Measurements from ENCODE around the gene NYAP2.

The NYAP2 gene

DNA sequence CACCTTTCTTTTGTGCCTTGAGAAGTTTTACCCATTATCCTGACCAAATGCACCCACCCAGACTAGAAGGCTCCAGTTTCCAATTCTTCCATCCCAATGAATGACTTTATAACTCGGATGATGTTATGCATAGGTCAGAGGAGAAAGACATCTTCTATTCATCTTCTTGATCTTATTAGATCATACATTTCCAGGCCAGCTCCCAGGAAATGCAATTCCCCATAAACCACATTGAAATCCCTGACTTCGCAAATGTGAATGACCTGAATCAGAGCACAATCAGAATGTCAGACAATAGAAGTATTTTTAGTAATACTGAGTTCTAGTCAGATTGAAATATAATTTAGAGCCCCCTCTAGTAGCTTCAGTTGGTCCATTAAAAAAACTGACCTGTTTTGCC lies 62.9 kb downstream of the NYAP2 start:
- no peak overlapping the region for H2AK5ac ChIP-seq (ENCODE audit: low read length)
- no peak for DNase-seq
- H4K12ac ChIP-seq (ENCODE audit: low read depth, low read length) = no peak overlapping the region
- no peak overlapping the region for H3K18ac ChIP-seq (ENCODE audit: low read length)
- peaks cover 6% of the 10 kb centered on the region for H3K79me1 ChIP-seq (ENCODE audit: low read length)
- H3K4ac ChIP-seq (ENCODE audit: low read depth, low read length) = no peak overlapping the region
- no peak overlapping the region for H3K27ac ChIP-seq (ENCODE audit: low read depth, low read length)
- H3K4me2 ChIP-seq (ENCODE audit: low read length) = no peak overlapping the region
- no peak overlapping the region for H2BK12ac ChIP-seq (ENCODE audit: low read length)
- WGBS (ENCODE audit: extremely low coverage, insufficient coverage, insufficient read length) = no CpG with 5 or more reads among the region's 2 CpGs
- H2BK5ac ChIP-seq (ENCODE audit: low read depth, low read length, poor library complexity) = no peak overlapping the region
- H3K9me3 ChIP-seq (ENCODE audit: insufficient read depth, low read depth, low read length) = no peaks in the 10 kb centered on the region
- no peak overlapping the region for H4K91ac ChIP-seq (ENCODE audit: low read depth, low read length)
- H3K79me2 ChIP-seq (ENCODE audit: control insufficient read depth, insufficient read depth, low read length, poor library complexity) = peaks cover 1% of the 10 kb centered on the region
- H3K4me3 ChIP-seq (ENCODE audit: low read depth, low read length) = no peak overlapping the region
- no peak overlapping the region for H2BK120ac ChIP-seq (ENCODE audit: insufficient read depth, low read length, poor library complexity)
- H3K4me1 ChIP-seq (ENCODE audit: control insufficient read depth in 1 of 2, insufficient read depth in 2 of 2, low read length in 2 of 2) = peaks cover 6 to 7% of the 10 kb centered on the region in 2 experiments
- H3K14ac ChIP-seq (ENCODE audit: low read length) = no peak overlapping the region
- no peak overlapping the region for H4K8ac ChIP-seq (ENCODE audit: low read depth, low read length)
- H3K27me3 ChIP-seq (ENCODE audit: insufficient read depth, low read length) = no peaks in the 10 kb centered on the region
- H2AFZ ChIP-seq (ENCODE audit: insufficient read depth, low read length, poor library complexity) = no peak overlapping the region
- no peaks in the 10 kb centered on the region for H3K36me3 ChIP-seq (ENCODE audit: control insufficient read depth in 1 of 2, insufficient read depth in 2 of 2, low read length in 2 of 2)
- no peak overlapping the region for H3K23ac ChIP-seq (ENCODE audit: low read length)
- H3K9ac ChIP-seq (ENCODE audit: low read length) = no peak overlapping the region

DNA sequence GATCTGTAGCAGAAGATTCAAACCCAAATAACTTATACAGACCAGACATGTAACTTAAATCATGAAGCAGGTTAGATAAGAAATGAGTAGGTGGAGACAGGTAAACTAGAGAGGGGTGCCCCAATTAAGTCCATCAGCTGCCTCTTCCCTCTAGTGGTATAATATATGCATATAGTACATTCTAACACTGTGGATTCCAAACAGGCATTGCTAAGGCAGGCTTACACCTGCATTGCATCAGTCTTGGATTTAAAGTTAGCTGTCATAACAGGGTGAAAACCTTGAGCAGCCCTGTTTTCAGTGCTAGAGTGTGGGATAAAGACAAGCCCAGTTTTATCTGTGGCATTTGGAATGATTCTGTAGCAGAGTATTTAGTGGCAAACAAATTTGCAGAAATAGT lies 63.4 kb downstream of the NYAP2 start:
- H4K8ac ChIP-seq (ENCODE audit: low read depth, low read length) = no peak overlapping the region
- DNase-seq = no peak
- H3K4ac ChIP-seq (ENCODE audit: low read depth, low read length) = no peak overlapping the region
- no peaks in the 10 kb centered on the region for H3K36me3 ChIP-seq (ENCODE audit: control insufficient read depth in 1 of 2, insufficient read depth in 2 of 2, low read length in 2 of 2)
- no peak overlapping the region for H3K27ac ChIP-seq (ENCODE audit: low read depth, low read length)
- no peak overlapping the region for H4K12ac ChIP-seq (ENCODE audit: low read depth, low read length)
- H3K4me2 ChIP-seq (ENCODE audit: low read length) = no peak overlapping the region
- H2AFZ ChIP-seq (ENCODE audit: insufficient read depth, low read length, poor library complexity) = no peak overlapping the region
- H3K18ac ChIP-seq (ENCODE audit: low read length) = no peak overlapping the region
- no peak overlapping the region for H2BK12ac ChIP-seq (ENCODE audit: low read length)
- H2AK5ac ChIP-seq (ENCODE audit: low read length) = no peak overlapping the region
- H4K91ac ChIP-seq (ENCODE audit: low read depth, low read length) = no peak overlapping the region
- no peak overlapping the region for H2BK5ac ChIP-seq (ENCODE audit: low read depth, low read length, poor library complexity)
- peaks cover 6% of the 10 kb centered on the region for H3K79me1 ChIP-seq (ENCODE audit: low read length)
- no peak overlapping the region for H2BK120ac ChIP-seq (ENCODE audit: insufficient read depth, low read length, poor library complexity)
- no peak overlapping the region for H3K14ac ChIP-seq (ENCODE audit: low read length)
- no peak overlapping the region for H3K4me3 ChIP-seq (ENCODE audit: low read depth, low read length)
- peaks cover 6 to 7% of the 10 kb centered on the region in 2 experiments for H3K4me1 ChIP-seq (ENCODE audit: control insufficient read depth in 1 of 2, insufficient read depth in 2 of 2, low read length in 2 of 2)
- H3K9ac ChIP-seq (ENCODE audit: low read length) = no peak overlapping the region
- peaks cover 1% of the 10 kb centered on the region for H3K79me2 ChIP-seq (ENCODE audit: control insufficient read depth, insufficient read depth, low read length, poor library complexity)
- no peak overlapping the region for H3K23ac ChIP-seq (ENCODE audit: low read length)
- H3K9me3 ChIP-seq (ENCODE audit: insufficient read depth, low read depth, low read length) = no peaks in the 10 kb centered on the region
- H3K27me3 ChIP-seq (ENCODE audit: insufficient read depth, low read length) = no peaks in the 10 kb centered on the region

DNA sequence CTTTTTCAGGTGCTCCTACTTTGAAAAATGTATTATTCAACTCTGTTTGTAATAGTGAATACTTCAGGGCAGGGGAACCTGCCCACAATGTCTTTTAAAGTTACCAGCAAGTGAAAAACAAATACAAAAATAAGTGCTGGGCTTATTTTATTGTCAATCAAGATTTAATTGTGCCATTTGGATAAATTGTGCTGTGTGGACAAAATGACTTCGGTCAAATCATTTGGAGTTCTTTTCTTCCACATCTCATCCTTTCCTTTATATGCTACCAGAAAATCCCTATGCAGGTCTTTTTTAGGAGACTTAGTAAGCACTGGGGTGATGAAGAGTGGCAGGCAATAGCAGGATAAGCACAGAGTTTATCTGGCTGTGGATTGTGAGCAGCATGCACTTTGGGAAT lies 63.9 kb downstream of the NYAP2 start:
- Histone ChIP-seq H3K79me2 (ENCODE audit: control insufficient read depth, insufficient read depth, low read length, poor library complexity) (peaks cover 1% of the 10 kb centered on the region), H2BK12ac (ENCODE audit: low read length) (no peak overlapping the region), H3K79me1 (ENCODE audit: low read length) (peaks cover 6% of the 10 kb centered on the region), H4K8ac (ENCODE audit: low read depth, low read length) (no peak overlapping the region), H3K9ac (ENCODE audit: low read length) (no peak overlapping the region), H3K9me3 (ENCODE audit: insufficient read depth, low read depth, low read length) (no peaks in the 10 kb centered on the region), H3K27ac (ENCODE audit: low read depth, low read length) (no peak overlapping the region), H2BK5ac (ENCODE audit: low read depth, low read length, poor library complexity) (no peak overlapping the region), H3K4ac (ENCODE audit: low read depth, low read length) (no peak overlapping the region), H4K12ac (ENCODE audit: low read depth, low read length) (no peak overlapping the region), H3K36me3 (ENCODE audit: control insufficient read depth in 1 of 2, insufficient read depth in 2 of 2, low read length in 2 of 2) (no peaks in the 10 kb centered on the region), H3K4me3 (ENCODE audit: low read depth, low read length) (no peak overlapping the region), H2BK120ac (ENCODE audit: insufficient read depth, low read length, poor library complexity) (no peak overlapping the region), H4K91ac (ENCODE audit: low read depth, low read length) (no peak overlapping the region), H3K27me3 (ENCODE audit: insufficient read depth, low read length) (no peaks in the 10 kb centered on the region), H3K14ac (ENCODE audit: low read length) (no peak overlapping the region), H2AFZ (ENCODE audit: insufficient read depth, low read length, poor library complexity) (no peak overlapping the region), H3K18ac (ENCODE audit: low read length) (no peak overlapping the region), H3K4me2 (ENCODE audit: low read length) (no peak overlapping the region), H3K4me1 (ENCODE audit: control insufficient read depth in 1 of 2, insufficient read depth in 2 of 2, low read length in 2 of 2) (peaks cover 6 to 7% of the 10 kb centered on the region in 2 experiments), H3K23ac (ENCODE audit: low read length) (no peak overlapping the region), H2AK5ac (ENCODE audit: low read length) (no peak overlapping the region)
- DNase-seq = no peak
- WGBS (ENCODE audit: extremely low coverage, insufficient coverage, insufficient read length) = no CpG with 5 or more reads among the region's 1 CpG

GRCh38 chr2:225464346-225465025 lies 65.0 kb downstream of the NYAP2 start:
- Histone ChIP-seq H3K4me2 (ENCODE audit: low read length) (no peak overlapping the region), H3K27ac (ENCODE audit: low read depth, low read length) (no peak overlapping the region), H3K4me3 (ENCODE audit: low read depth, low read length) (no peak overlapping the region), H3K36me3 (ENCODE audit: control insufficient read depth in 1 of 2, insufficient read depth in 2 of 2, low read length in 2 of 2) (no peaks in the 10 kb centered on the region), H3K27me3 (ENCODE audit: insufficient read depth, low read length) (no peaks in the 10 kb centered on the region), H3K18ac (ENCODE audit: low read length) (no peak overlapping the region), H3K9me3 (ENCODE audit: insufficient read depth, low read depth, low read length) (no peaks in the 10 kb centered on the region), H4K91ac (ENCODE audit: low read depth, low read length) (no peak overlapping the region), H2AK5ac (ENCODE audit: low read length) (no peak overlapping the region), H3K4ac (ENCODE audit: low read depth, low read length) (no peak overlapping the region), H3K79me1 (ENCODE audit: low read length) (peaks cover 6% of the 10 kb centered on the region), H4K8ac (ENCODE audit: low read depth, low read length) (no peak overlapping the region), H3K79me2 (ENCODE audit: control insufficient read depth, insufficient read depth, low read length, poor library complexity) (peaks cover 1% of the 10 kb centered on the region), H3K4me1 (ENCODE audit: control insufficient read depth in 1 of 2, insufficient read depth in 2 of 2, low read length in 2 of 2) (peaks cover 6 to 7% of the 10 kb centered on the region in 2 experiments), H2BK5ac (ENCODE audit: low read depth, low read length, poor library complexity) (no peak overlapping the region), H3K9ac (ENCODE audit: low read length) (no peak overlapping the region), H2BK12ac (ENCODE audit: low read length) (no peak overlapping the region), H3K23ac (ENCODE audit: low read length) (no peak overlapping the region), H2BK120ac (ENCODE audit: insufficient read depth, low read length, poor library complexity) (no peak overlapping the region), H2AFZ (ENCODE audit: insufficient read depth, low read length, poor library complexity) (no peak overlapping the region), H4K12ac (ENCODE audit: low read depth, low read length) (no peak overlapping the region), H3K14ac (ENCODE audit: low read length) (no peak overlapping the region)
- DNase-seq = no peak
- WGBS (ENCODE audit: extremely low coverage, insufficient coverage, insufficient read length) = no CpG with 5 or more reads among the region's 10 CpGs
